OCI-LY1 (cell line): ENCODE results near the gene CCNDBP1.

Experiments
- H2AFZ ChIP-seq: fragments of 200-600 bp; sonication (generic), shearing (Covaris generic); 2 replicates; pipeline ENCODE4 v1.6.0; 2014; ENCODE audit warnings: antibody characterized with exemption, mild to moderate bottlenecking, low read length
- H3F3A ChIP-seq: fragments of 200-600 bp; sonication (generic), shearing (Covaris generic); 2 replicates; pipeline ENCODE4 v1.6.0; 2014; ENCODE audit warnings: mild to moderate bottlenecking, antibody characterized with exemption, low read length, moderate library complexity; ENCODE audit not compliant: insufficient read depth
- H3K27ac ChIP-seq: fragments of 200-600 bp; sonication (generic); 2 replicates; pipeline ENCODE4 v1.5.1; 2014; ENCODE audit warnings: low read length, mixed run types, mild to moderate bottlenecking, low read depth; ENCODE audit not compliant: poor library complexity, severe bottlenecking
- H3K27me3 ChIP-seq: fragments of 200-600 bp; sonication (generic); 2 replicates; pipeline ENCODE4 v1.6.0; 2014; ENCODE audit warnings: antibody characterized with exemption, mild to moderate bottlenecking, low read length, moderate library complexity; ENCODE audit not compliant: insufficient read depth
- H3K36me3 ChIP-seq: fragments of 200-600 bp; sonication (generic); 2 replicates; pipeline ENCODE4 v1.6.1; 2014; ENCODE audit warnings: mild to moderate bottlenecking, antibody characterized with exemption, low read length, moderate library complexity, mixed read lengths; ENCODE audit not compliant: insufficient read depth
- H3K4me1 ChIP-seq: fragments of 200-600 bp; sonication (generic); 2 replicates; pipeline ENCODE4 v1.5.1; 2014; ENCODE audit warnings: mild to moderate bottlenecking, low read length, moderate library complexity; ENCODE audit not compliant: insufficient read depth, severe bottlenecking
- H3K4me2 ChIP-seq: fragments of 200-600 bp; sonication (generic), shearing (Covaris generic); 2 replicates; pipeline ENCODE4 v1.6.1; 2014; ENCODE audit warnings: low read length
- H3K4me3 ChIP-seq: fragments of 200-600 bp; sonication (generic); 2 replicates; pipeline ENCODE4 v1.5.1; 2014; ENCODE audit warnings: low read length, low read depth, mild to moderate bottlenecking, mixed read lengths; ENCODE audit not compliant: poor library complexity, severe bottlenecking
- H3K79me2 ChIP-seq: fragments of 200-600 bp; shearing (Covaris generic); 2 replicates; pipeline ENCODE4 v1.6.1; 2016; ENCODE audit warnings: mixed run types, low read length, mixed read lengths; ENCODE audit not compliant: insufficient read depth
- H3K9ac ChIP-seq: fragments of 200-600 bp; sonication (generic), shearing (Covaris generic); 2 replicates; pipeline ENCODE4 v1.6.1; 2014; ENCODE audit warnings: mild to moderate bottlenecking, low read length, mixed read lengths
- H3K9me2 ChIP-seq: fragments of 200-600 bp; sonication (generic), shearing (Covaris generic); 2 replicates; pipeline ENCODE4 v1.6.1; 2014; ENCODE audit warnings: low read depth, mild to moderate bottlenecking, low read length, mixed read lengths
- H3K9me3 ChIP-seq: fragments of 200-600 bp; shearing (Covaris generic); 2 replicates; pipeline ENCODE4 v1.6.1; 2014; ENCODE audit warnings: low read length, mixed read lengths
- H4K20me1 ChIP-seq: fragments of 200-600 bp; sonication (generic), shearing (Covaris generic); 2 replicates; pipeline ENCODE4 v1.6.0; 2016; ENCODE audit warnings: mild to moderate bottlenecking, low read length; ENCODE audit not compliant: insufficient read depth
- CTCF ChIP-seq: fragments of 200-600 bp; sonication (generic), shearing (Covaris generic); IDR thresholded peaks from 2 replicates; pipeline ENCODE4 v1.5.1; 2017; ENCODE audit warnings: mild to moderate bottlenecking, antibody characterized with exemption, low read length, moderate library complexity, mixed read lengths
- EZH2 ChIP-seq: fragments of 200-600 bp; sonication (generic), shearing (Covaris generic); IDR thresholded peaks from 2 replicates; pipeline ENCODE4 v1.8.0; 2017; ENCODE audit warnings: borderline replicate concordance, mixed run types, mild to moderate bottlenecking, antibody characterized with exemption, low read length, moderate library complexity, mixed read lengths

CCNDBP1 gene

DNA sequence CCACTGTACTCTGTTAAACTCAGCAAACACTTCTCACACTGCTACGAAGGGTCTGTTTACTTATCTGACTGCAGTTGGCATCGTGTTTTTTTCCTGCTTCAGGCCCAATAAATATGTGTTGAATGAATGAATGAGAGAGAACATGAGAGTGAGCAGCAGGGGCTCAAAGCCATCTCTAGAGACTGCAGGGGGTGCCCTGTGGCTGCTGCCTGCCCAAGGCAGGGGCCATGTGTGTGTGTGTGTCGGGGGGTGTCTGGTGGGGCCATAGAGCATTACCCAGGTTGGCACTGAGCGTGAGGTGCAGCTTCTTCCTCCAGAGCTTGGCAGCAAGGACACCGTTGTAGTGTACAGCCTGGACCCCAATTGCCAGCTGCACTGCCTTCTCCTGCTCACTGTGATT lies 20.9 kb downstream of the CCNDBP1 start:
- TF ChIP-seq EZH2 (no peak), CTCF (no peak)
- H3K27ac ChIP-seq = no peak overlapping the region
- no peak overlapping the region for H3K4me3 ChIP-seq
- peaks cover 1% of the 10 kb centered on the region for H3K27me3 ChIP-seq
- no peak overlapping the region for H3K4me2 ChIP-seq
- H3K4me1 ChIP-seq = no peaks in the 10 kb centered on the region
- no peaks in the 10 kb centered on the region for H3F3A ChIP-seq
- no peaks in the 10 kb centered on the region for H4K20me1 ChIP-seq
- H3K9me3 ChIP-seq = no peaks in the 10 kb centered on the region
- no peaks in the 10 kb centered on the region for H3K9me2 ChIP-seq
- H3K79me2 ChIP-seq = no peaks in the 10 kb centered on the region
- H3K36me3 ChIP-seq = no peaks in the 10 kb centered on the region
- H3K9ac ChIP-seq = no peak overlapping the region
- H2AFZ ChIP-seq = no peak overlapping the region

- Histone ChIP-seq H3K79me2 (no peaks in the 10 kb centered on the region), H3K9ac (no peak overlapping the region), H3K36me3 (no peaks in the 10 kb centered on the region), H2AFZ (no peak overlapping the region), H3F3A (no peaks in the 10 kb centered on the region), H3K27ac (no peak overlapping the region), H3K9me3 (no peaks in the 10 kb centered on the region), H3K4me2 (no peak overlapping the region), H3K4me3 (no peak overlapping the region), H3K4me1 (no peaks in the 10 kb centered on the region), H3K9me2 (no peaks in the 10 kb centered on the region), H3K27me3 (peaks cover 7% of the 10 kb centered on the region), H4K20me1 (no peaks in the 10 kb centered on the region)
- TF ChIP-seq CTCF (no peak), EZH2 (no peak)
These were observed 21.8 kb downstream of the CCNDBP1 start for GRCh38 chr15:43207024-43207423.

DNA sequence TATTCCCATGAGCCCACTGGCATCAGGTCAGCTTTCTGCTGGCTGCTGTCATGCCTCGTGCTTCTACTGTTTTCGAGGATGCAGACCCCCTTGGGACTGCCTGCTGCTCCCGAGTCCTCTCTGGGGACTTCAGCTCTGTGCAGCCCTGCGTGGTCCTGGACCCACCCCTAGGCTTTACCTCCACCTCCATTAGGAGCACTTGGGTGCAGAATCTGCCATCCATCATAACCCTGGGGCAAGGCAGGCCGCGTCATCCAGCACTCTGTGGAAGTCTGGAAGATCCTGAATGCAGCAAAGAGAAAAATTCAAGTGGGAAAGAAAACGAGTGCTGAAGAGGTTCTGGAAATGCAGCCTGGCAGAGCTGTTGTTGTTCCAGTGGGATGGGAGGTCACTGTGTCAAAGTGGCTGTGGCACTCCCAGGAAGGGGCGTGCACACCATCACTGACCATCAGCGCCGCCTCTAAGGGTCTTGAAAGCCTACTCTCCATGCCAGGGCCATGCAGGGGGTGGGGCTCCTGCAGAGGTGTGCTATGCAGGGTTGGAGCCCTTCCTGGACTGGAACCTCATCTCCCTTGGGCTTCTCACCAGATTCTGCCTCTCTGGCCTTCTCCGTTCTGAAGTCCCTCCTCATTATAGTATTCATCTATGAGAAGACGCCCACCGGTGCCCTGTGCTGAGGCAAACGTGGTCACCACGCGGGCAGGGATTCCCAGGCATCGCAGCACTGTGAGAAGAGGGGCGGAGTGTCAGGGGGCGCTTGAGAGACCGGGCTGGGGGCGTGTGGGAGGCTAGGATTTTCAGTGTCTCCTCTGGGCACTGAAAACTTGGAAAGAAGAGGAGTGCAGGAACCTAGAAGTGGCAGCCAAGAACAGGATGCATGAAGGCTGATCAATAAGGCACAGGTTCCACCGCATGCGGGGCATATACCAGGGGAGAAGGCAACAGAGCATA lies 23.1 kb downstream of the CCNDBP1 start:
- Histone ChIP-seq H4K20me1 (no peaks in the 10 kb centered on the region), H3K4me2 (no peak overlapping the region), H3K9me3 (no peaks in the 10 kb centered on the region)

More for the DNA sequence above, 23.1 kb downstream of the CCNDBP1 start:
- peaks cover 7% of the 10 kb centered on the region; the same call in 1 of the 2 replicates for H3K27me3 ChIP-seq
- H3K9me2 ChIP-seq = no peaks in the 10 kb centered on the region
- no peak overlapping the region for H2AFZ ChIP-seq
- no peak for TF ChIP-seq CTCF
- no peak for TF ChIP-seq EZH2
- H3K36me3 ChIP-seq = no peaks in the 10 kb centered on the region
- H3K4me3 ChIP-seq = no peak overlapping the region
- H3K9ac ChIP-seq = no peak overlapping the region
- H3K27ac ChIP-seq = no peak overlapping the region
- no peaks in the 10 kb centered on the region for H3K79me2 ChIP-seq
- no peaks in the 10 kb centered on the region for H3F3A ChIP-seq
- no peaks in the 10 kb centered on the region for H3K4me1 ChIP-seq
